Activated effector memory CD4-positive, alpha-beta T cell treated with Interleukin-2 at 50 U/mL for 16 hours (primary cell): Measurements from ENCODE around the gene MKRN1.
"Not testable (repeated sequence)": the region's sequence is repeated elsewhere in the genome, so short reads cannot be mapped to it uniquely, and the experiment has no call there.

ENCODE experiments used
- DNase-seq: peaks from one replicate; pipeline ENCODE4 v3.0.0-alpha.2; 2020

Gene MKRN1

DNA sequence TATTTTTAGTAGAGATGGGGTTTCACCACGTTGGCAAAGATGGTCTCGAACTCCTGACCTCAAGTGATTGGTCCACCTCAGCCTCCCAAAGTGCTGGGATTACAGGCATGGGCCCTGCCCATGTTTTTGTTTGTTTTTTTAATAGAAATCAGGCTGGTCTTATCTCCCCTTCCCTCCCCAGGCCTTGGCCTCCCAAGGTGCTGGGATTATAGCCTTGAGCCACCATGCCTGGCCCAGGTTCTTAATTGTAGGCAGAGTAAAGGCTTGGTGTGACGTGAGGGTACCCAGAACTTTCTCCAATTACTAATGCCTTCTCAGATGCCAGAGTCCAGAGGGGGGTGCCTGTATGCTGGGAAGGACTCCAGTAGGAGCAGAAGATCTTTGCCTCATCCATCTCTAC is 5.2 kb upstream of the MKRN1 start:
- no peak for DNase-seq

GRCh38 chr7:140479739-140480084 is 407 bp upstream of the MKRN1 start:
- DNase-seq: no peak

- peak; percentile 29 for DNase-seq
Observed at GRCh38 chr7:140478246-140479061, 851 bp downstream of the MKRN1 start.

- no peak for DNase-seq
Observed at GRCh38 chr7:140476698-140477261, 2.5 kb downstream of the MKRN1 start.

DNA sequence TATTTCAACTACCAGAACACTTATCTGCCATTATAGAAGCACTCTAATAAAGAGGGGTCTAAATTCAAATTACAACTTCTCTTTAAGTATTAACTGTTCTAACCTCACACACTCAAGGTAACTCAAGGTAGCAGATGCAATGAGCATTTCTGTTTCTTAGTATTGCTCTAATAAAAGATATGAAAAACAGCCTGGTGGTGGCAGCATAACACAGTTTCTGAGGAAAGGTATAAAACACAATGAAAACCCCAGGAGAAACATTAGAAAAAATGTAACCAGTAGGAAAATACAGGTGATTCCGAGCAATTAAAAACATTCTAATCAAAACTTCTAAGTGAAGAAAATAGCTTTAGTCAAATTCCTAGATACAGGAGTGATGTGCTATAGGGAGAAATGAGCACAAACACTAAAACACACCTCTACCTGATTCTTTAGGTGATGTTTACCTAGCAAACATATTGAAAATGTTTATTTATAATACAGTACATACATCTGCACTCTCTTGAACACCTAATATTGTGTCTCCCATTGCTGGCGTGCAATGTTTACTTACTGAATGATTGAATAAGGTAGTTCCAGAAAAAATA is 3.5 kb downstream of the MKRN1 start:
- DNase-seq: peak; percentile 8

GRCh38 chr7:140463111-140463510 is 16.2 kb downstream of the MKRN1 start:
- no peak for DNase-seq

- DNase-seq: no peak
Observed at GRCh38 chr7:140458916-140459315, 20.4 kb downstream of the MKRN1 start.

- DNase-seq: no peak
Observed at GRCh38 chr7:140458201-140458600, 21.1 kb downstream of the MKRN1 start.

- DNase-seq: no peak
Observed at GRCh38 chr7:140456551-140457051, 22.7 kb downstream of the MKRN1 start.

DNA sequence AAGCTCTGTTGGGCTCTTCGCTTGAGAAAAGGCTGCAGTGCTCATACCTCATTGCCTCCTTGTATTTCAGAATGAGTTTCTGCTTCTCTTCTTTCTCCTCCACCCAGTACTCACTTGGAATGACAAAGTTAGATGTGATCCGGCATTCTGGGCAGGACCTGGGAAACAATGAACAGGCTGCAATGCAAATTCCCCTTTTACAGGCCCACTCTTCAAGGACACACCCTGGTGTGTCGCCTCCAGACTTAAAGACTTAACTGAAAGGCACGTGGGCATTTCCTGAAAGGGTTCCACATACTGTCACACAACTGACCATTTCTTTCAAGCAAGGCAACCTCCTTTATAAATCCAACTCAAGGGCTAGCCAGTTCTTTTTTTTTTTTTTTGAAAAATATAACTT is 23.6 kb downstream of the MKRN1 start:
- no peak for DNase-seq

GRCh38 chr7:140454657-140455015 is 24.7 kb downstream of the MKRN1 start:
- no peak for DNase-seq

GRCh38 chr7:140453785-140454656 is 25.3 kb downstream of the MKRN1 start:
- not testable (repeated sequence) for DNase-seq

- DNase-seq: no peak
Observed at GRCh38 chr7:140453273-140453672, 26.0 kb downstream of the MKRN1 start.

DNA sequence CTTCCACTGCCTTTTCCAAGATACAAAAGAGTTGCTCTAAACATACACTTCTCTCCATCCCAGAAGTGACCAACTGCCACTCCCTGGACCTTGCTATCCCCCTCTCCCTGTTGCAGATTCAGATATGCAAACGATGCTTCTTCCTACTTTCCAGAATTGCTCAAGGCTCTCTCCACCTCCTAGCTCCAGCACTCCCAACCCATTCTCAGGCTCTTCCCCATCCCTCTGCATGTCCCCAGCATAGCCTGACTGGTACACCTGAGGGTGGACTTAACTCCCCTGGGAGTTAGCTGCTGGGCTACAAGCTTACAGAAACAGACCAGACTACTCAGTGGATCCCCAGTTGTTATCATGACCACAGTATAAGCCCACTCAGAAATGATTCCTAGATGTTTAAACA is 27.6 kb downstream of the MKRN1 start:
- no peak for DNase-seq

- no peak for DNase-seq
Observed at GRCh38 chr7:140448781-140449480, 30.4 kb downstream of the MKRN1 start.

GRCh38 chr7:140447841-140448240 is 31.5 kb downstream of the MKRN1 start:
- DNase-seq: no peak

GRCh38 chr7:140446467-140446866 is 32.8 kb downstream of the MKRN1 start:
- DNase-seq: no peak

GRCh38 chr7:140441519-140441918 is 37.8 kb downstream of the MKRN1 start:
- no peak for DNase-seq

GRCh38 chr7:140440593-140440992 is 38.7 kb downstream of the MKRN1 start:
- DNase-seq: no peak

GRCh38 chr7:140439359-140439758 is 39.9 kb downstream of the MKRN1 start:
- DNase-seq: no peak

DNA sequence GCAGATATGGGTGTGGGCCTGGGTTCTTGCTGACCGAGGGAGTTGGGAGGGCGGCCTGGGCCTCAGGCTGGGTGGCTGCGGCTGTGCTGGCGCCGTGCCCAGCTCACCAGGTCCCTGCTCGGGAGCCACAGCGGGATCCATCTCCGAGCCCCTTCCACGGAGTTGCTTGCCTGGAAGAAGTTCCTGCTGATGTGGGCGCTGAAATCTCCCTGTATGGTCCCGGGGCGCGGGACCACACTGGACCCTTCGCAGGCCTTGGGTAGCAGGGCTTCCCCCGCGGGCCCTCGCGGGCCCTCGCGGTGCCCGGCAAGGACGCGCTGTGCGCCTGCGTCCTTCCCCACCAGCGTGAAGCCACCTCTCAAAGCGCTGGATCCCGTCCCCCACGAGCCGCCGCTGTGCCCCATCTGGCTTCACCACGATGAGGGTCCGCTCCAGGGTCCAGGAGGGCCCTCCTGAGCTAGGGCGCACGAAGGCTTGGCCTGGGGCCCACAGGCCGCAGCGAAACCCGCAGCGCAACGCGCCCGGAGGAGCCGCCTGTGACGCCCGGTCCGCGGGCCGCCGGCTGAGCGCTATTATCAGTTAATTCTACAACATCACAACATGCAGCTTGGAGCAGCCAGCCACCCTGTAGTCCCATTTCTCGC is 43.9 kb downstream of the MKRN1 start:
- no peak for DNase-seq

- DNase-seq: no peak
Observed at GRCh38 chr7:140433396-140433795, 45.9 kb downstream of the MKRN1 start.
